ENCODE results near the gene ABCB6. TPM values are rescaled to one million over a fixed set of nuclear protein-coding genes. Genes with fewer than 3 reads are reported as not detected.

The ABCB6 gene
- total RNA-seq, 1 donor from 2014 or later, result 46.1 TPM

DNA sequence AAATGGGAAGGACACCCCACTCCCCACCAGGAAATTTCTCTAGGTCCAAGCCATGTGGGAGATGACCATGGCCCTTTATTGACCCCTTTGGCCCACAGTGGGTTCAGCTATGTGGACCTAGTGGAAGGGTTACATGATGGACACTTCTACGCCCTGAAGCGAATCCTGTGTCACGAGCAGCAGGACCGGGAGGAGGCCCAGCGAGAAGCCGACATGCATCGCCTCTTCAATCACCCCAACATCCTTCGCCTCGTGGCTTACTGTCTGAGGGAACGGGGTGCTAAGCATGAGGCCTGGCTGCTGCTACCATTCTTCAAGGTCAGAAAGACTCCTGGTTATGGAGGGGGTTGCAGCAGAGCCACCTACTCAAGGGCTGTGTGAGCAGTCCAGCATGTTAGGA, 27.8 kb upstream of the ABCB6 start:
- TF ChIP-seq, protein P1, sequence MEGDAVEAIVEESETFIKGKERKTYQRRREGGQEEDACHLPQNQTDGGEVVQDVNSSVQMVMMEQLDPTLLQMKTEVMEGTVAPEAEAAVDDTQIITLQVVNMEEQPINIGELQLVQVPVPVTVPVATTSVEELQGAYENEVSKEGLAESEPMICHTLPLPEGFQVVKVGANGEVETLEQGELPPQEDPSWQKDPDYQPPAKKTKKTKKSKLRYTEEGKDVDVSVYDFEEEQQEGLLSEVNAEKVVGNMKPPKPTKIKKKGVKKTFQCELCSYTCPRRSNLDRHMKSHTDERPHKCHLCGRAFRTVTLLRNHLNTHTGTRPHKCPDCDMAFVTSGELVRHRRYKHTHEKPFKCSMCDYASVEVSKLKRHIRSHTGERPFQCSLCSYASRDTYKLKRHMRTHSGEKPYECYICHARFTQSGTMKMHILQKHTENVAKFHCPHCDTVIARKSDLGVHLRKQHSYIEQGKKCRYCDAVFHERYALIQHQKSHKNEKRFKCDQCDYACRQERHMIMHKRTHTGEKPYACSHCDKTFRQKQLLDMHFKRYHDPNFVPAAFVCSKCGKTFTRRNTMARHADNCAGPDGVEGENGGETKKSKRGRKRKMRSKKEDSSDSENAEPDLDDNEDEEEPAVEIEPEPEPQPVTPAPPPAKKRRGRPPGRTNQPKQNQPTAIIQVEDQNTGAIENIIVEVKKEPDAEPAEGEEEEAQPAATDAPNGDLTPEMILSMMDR (IDR thresholded peaks at IDR 0.05; ENCODE audit: insufficient read depth, low read length, severe bottlenecking), result no peak
- H3K4me3 ChIP-seq (ENCODE audit: low read depth, low read length), result no peak overlapping the region
- H3K36me3 ChIP-seq (ENCODE audit: control insufficient read depth, insufficient read depth, low read length), result peaks cover 19% of the 10 kb centered on the region
- FAIRE-seq (no peak), DNase-seq (ENCODE audit: low read depth) (no peak)
- H3K27me3 ChIP-seq (ENCODE audit: control insufficient read depth, insufficient read depth, low read length), result no peaks in the 10 kb centered on the region

DNA sequence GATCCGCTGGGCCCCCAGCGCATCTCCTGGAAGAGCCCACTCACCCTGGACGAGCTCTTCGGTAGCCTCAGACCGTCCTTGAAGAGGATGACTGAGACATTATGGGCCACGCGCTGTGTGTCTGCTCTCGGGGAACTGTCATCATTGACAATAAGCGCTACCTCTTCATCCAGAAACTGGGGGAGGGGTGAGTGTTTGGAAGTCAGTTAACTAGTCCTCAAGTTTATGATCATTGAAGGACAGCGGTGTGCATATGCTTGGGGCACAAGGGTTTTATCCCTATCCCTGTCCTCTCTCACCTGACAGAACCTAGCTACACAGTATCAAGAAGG, 27.1 kb upstream of the ABCB6 start:
- TF ChIP-seq, protein P1 (IDR thresholded peaks at IDR 0.05; ENCODE audit: insufficient read depth, low read length, severe bottlenecking), result no peak
- H3K27me3 ChIP-seq (ENCODE audit: control insufficient read depth, insufficient read depth, low read length), result no peaks in the 10 kb centered on the region
- H3K36me3 ChIP-seq (ENCODE audit: control insufficient read depth, insufficient read depth, low read length), result peaks cover 13% of the 10 kb centered on the region
- peak overlapping the region; percentile 57 for H3K4me3 ChIP-seq (ENCODE audit: low read depth, low read length)
- DNase-seq (ENCODE audit: low read depth), result no peak
- no peak for FAIRE-seq

DNA sequence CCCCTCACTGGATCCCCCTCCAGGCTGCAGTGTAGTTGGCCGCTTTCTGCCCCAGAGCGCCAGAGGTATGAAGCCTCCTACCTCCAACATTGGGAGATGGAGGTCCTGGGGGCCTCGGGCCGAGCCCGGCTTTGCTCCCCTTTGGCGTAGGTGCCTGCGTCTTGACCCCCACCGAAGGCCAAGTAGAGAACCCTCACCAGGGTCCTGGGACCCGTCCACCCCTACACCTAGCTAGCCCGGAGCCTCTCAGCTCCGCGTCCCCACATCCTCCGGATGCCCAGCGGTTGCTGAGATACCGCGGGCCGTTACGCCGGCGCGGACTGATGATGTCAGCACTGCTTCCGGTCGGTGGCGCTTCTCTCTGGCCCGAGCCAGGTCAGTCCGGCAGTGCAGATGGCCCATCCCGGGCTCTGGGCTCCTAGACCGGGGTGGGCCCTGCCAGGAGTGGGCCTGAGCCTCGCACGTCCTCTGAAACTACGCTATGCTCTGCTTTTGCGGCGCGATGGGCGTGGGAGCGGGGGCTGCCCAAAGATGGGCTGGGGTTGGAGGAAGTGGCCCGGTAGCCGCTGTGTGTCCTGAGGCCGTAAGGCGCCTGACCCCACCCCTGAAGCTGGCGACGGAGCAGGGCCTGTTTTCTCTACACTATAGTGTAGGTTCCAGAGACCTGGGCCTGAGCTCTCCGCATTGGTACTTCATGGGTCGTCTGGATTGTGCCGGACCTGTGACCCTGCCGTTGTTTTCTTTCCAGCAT, 26.6 kb upstream of the ABCB6 start, which contains the start of the genes GLB1L and STK16:
Gene GLB1L, minus strand, starts transcription at position 297 of the 751 bp plus-strand sequence. CDS start 1,871 bp downstream, outside the sequence.
Gene STK16, plus strand, starts transcription at position 332 of the 751 bp plus-strand sequence. CDS start 521 bp downstream, outside the sequence.
- Histone ChIP-seq H3K27me3 (ENCODE audit: control insufficient read depth, insufficient read depth, low read length) (no peaks in the 10 kb centered on the region), H3K36me3 (ENCODE audit: control insufficient read depth, insufficient read depth, low read length) (peaks cover 10% of the 10 kb centered on the region), H3K4me3 (ENCODE audit: low read depth, low read length) (peak within 1 kb of the TSS; percentile 57)
- TF ChIP-seq, protein P1 (IDR thresholded peaks at IDR 0.05; ENCODE audit: insufficient read depth, low read length, severe bottlenecking), result no peak
- FAIRE-seq (no peak), DNase-seq (ENCODE audit: low read depth) (peak; percentile 70)

DNA sequence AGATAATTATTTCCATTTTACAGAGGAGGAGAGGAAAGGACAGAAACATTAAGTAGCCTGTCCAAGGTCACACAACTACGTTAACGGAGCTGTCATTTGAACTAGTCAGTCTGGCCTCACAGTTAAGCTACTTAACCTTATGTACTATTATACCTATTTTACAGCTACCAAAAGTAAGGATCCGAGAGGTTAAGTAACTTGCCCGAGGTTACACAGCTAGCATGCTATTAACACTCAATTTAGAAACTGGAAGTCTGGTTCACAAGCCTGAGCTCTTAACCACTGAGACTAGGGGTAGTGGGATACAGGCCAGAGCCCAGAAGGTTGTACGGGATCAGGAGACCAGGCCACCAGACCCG, 26.0 kb upstream of the ABCB6 start:
- no peak for DNase-seq (ENCODE audit: low read depth)
- FAIRE-seq, result no peak
- TF ChIP-seq, protein P1 (IDR thresholded peaks at IDR 0.05; ENCODE audit: insufficient read depth, low read length, severe bottlenecking), result no peak
- Histone ChIP-seq H3K36me3 (ENCODE audit: control insufficient read depth, insufficient read depth, low read length) (peaks cover 6% of the 10 kb centered on the region), H3K4me3 (ENCODE audit: low read depth, low read length) (peak overlapping the region; percentile 57), H3K27me3 (ENCODE audit: control insufficient read depth, insufficient read depth, low read length) (no peaks in the 10 kb centered on the region)

DNA sequence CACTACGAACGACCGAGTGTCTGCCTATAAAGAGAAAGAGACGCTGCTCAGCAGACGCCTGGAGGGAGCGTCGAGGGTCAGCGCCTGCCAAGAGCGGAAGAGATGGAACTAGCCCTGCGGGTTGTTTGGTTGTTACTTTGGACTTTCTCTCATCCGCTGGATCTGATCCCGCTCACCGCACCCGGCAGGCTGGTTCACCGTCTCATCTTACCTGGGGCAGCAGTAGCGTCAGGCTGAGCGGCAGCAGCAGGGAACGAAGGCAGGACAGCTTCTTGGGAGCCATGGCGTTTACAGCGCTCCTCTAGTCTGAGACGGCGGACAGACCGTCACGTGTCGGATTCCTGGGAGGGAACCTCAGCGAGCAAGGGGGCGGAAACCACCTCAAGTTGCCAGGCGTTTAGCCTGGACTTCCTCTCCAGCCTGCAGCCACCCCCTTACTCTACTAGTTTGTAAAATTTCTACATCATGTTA, 24.6 kb upstream of the ABCB6 start:
- H3K36me3 ChIP-seq (ENCODE audit: control insufficient read depth, insufficient read depth, low read length), result peaks cover 4% of the 10 kb centered on the region
- no peaks in the 10 kb centered on the region for H3K27me3 ChIP-seq (ENCODE audit: control insufficient read depth, insufficient read depth, low read length)
- no peak for FAIRE-seq
- no peak overlapping the region for H3K4me3 ChIP-seq (ENCODE audit: low read depth, low read length)
- TF ChIP-seq, protein P1 (IDR thresholded peaks at IDR 0.05; ENCODE audit: insufficient read depth, low read length, severe bottlenecking), result no peak
- DNase-seq (ENCODE audit: low read depth), result no peak

Data from bronchial epithelial cell (primary cell).